Posterior vena cava (tissue), 2 donors: ENCODE results near the gene TRIM49D1. TPM values are rescaled to one million over a fixed set of nuclear protein-coding genes. Genes with fewer than 3 reads are reported as not detected.
A peak's percentile ranks its signal among the peaks of the same experiment; 100 is the strongest.
"Not testable (repeated sequence)": the region's sequence is repeated elsewhere in the genome, so short reads cannot be mapped to it uniquely, and the experiment has no call there.

ENCODE experiments used
- DNase-seq: peaks from one replicate; pipeline ENCODE4 v3.0.0-alpha.2; 2020; ENCODE audit warnings: low spot score
- intact Hi-C, 2 donors: fragments of 100-400 bp; cut with DNase I; formaldehyde crosslinking; loops; one replicate each; pipeline versions ENCODE4 v1.14.1 to v1.14.2; 2022 to 2023
- long read RNA-seq, 2 donors: library from polyadenylated mRNA; unstranded; transcript quantifications; one replicate each; pipeline ENCODE4 v2.0.0, GENCODE V29; 2020 to 2021
- total RNA-seq, 2 donors: library from RNA; stranded (reverse); fragmentation: NEBNext Ultra II Directional; extraction: Animal tissue kit (Norgen Biotek cat#: 25700); gene quantifications; one replicate each; pipeline ENCODE4 v1.2.1, GENCODE V29; 2021
- donor health status: DM: yes; HTN: yes; CAD: no.
- donor health status: DM: yes; HTN: yes; CAD: no.

Gene TRIM49D1, protein sequence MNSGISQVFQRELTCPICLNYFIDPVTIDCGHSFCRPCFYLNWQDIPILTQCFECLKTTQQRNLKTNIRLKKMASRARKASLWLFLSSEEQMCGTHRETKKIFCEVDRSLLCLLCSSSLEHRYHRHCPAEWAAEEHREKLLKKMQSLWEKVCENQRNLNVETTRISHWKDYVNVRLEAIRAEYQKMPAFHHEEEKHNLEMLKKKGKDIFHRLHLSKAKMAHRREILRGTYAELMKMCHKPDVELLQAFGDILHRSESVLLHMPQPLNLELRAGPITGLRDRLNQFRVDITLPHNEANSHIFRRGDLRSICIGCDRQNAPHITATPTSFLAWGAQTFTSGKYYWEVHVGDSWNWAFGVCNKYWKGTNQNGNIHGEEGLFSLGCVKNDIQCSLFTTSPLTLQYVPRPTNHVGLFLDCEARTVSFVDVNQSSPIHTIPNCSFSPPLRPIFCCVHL
- not detected for total RNA-seq
- long read RNA-seq, donor 1 = 0 reads
- long read RNA-seq, donor 2 = 0 reads

DNA sequence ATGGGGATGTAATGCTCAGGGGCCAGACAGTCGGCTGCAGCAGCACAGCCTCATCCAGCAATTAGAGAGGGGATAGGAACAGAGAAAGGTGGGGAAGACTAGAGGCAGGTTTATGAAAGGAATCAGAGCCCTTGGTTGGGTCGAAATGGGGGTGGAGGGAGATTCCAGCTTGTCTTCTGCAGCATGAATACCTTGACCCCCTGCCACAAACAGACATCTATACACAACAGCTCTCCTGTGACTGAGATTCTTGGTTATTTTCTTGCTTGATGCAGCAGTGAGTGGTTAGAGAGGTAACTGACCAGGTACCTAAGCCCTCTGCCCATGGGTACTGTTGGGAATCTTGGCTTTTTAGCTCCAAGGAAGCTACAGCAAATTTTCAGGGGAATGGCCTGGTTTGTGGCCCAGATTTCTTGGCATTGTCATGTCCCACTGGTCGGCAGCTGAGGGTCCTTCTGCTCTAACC is at the start of gene TRIM49D1:
TRIM49D1 (minus strand) TSS at position 51 of the 466 bp plus-strand sequence. CDS start 4,535 bp downstream, outside the sequence.
- intact Hi-C loops = no loop called here
- DNase-seq = peak; percentile 22

- DNase-seq = not testable (repeated sequence)
Measured at GRCh38 chr11:89965737-89966136, 43.7 kb upstream of the TRIM49D1 start, which contains the start of gene TRIM64. Gene TRIM64, plus strand, starts transcription at chr11:89966037. Its CDS starts 2,467 bp downstream, at chr11:89968504.

GRCh38 chr11:89960833-89961232 is 38.8 kb upstream of the TRIM49D1 start:
- intact Hi-C loops = not testable (repeated sequence)

More at GRCh38 chr11:89965737-89966136, 43.7 kb upstream of the TRIM49D1 start, which contains the start of gene TRIM64:
- intact Hi-C loops = not testable (repeated sequence)

GRCh38 chr11:89923764-89924163 is 1.7 kb upstream of the TRIM49D1 start, which contains the start of gene TRIM49D2:
Gene TRIM49D2, plus strand, starts transcription at chr11:89924064. Its CDS starts 2,698 bp downstream, at chr11:89926762.
- intact Hi-C loops, DNase-seq: not testable (repeated sequence)

More at GRCh38 chr11:89960833-89961232, 38.8 kb upstream of the TRIM49D1 start:
- DNase-seq = not testable (repeated sequence)

GRCh38 chr11:89900809-89901208 is 21.2 kb downstream of the TRIM49D1 start:
- intact Hi-C loops, DNase-seq: not testable (repeated sequence)

GRCh38 chr11:89893245-89893644 is 28.8 kb downstream of the TRIM49D1 start:
- intact Hi-C loops, DNase-seq: not testable (repeated sequence)

- intact Hi-C loops, DNase-seq: not testable (repeated sequence)
Measured at GRCh38 chr11:89877511-89877910, 44.5 kb downstream of the TRIM49D1 start.

DNA sequence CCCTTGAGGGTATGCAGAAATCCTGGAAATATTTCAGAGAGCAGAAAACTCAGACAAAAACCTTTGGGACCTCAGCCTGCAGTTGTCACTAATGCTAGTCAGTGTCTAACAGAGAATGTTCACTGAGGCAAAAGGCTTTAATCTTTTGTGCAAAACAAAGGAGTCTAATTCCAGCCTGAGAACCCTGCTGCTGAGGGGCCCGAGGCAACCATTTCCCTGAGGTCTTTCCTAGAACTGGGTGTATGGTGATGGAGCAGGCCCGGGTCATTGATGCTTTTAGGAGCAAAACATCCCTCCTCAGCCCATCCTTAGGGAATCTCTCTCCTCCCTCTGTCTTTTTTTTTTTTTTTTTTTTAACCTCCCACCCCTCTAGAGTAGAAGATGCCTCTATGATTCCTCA is 49.5 kb downstream of the TRIM49D1 start:
- intact Hi-C loops, DNase-seq: not testable (repeated sequence)

DNA sequence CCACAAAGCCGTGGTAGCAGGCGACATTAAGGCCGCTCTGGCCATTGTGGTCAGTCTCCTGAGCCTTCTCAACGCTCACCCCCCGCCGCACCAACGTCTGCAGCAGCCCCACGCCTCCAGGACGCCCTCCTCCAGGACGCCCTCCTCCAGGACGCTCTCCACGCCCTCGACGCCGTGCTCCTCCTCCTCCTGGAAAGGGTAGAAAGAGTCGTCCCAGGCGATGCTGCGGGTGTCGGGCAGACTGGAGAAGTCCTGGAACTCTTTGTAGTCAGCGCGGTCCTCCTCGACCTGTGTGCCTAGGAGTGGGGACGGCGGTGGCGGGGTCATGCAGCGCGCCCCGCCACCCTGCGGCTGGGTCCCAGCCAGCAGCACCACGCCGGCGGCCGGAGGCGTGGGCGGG is 56.8 kb downstream of the TRIM49D1 start:
- intact Hi-C loops, DNase-seq: not testable (repeated sequence)

DNA sequence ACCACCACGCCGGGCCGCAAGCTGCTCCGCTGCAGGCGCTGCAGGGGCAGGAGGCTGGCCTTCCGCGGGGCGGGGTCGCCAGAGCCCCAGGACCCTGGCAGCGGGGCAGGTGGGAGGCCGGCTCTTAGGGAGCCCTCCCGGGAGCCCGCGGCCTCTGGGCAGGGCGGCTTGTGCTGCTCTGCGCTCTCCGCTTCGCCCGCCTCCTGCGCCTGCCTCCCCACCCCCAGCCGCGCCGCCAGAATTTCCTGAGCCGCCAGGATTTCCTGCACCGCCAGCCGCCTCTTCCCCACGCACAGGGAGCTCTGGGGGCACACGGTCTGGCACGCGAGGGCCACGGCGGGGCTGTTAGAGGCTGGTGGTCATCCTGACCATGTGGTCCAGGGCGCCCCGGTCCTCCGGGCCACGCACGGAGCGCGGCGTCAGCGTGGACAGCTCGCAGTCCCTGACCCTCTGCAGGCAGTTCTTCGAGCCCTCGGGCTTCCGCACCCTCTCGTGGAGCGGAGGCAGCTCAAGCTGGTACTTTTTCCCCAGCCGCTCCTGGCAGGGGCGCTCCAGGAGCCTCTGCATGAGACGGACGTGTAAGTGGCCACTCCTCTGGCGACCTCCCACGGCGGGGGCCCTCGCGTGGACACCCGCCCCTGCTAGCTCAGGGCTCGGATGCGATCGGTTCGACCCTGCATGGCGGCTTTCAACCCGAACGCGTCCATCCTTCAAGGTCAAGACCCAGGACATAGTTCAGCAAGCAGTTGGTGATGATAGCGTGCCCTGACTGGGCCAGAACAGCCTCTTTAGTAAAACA is 57.9 kb downstream of the TRIM49D1 start:
- DNase-seq = peak; percentile 70
- intact Hi-C loops = not testable (repeated sequence)

Other genes with a start within 250 kb of the TRIM49D1 start
- not detected for gene TRIM77, start 211.9 kb downstream of the TRIM49D1 start, total RNA-seq
- not detected for gene TRIM49, start 113.7 kb downstream of the TRIM49D1 start, total RNA-seq
- gene TRIM64B, start 43.8 kb downstream of the TRIM49D1 start, total RNA-seq = not detected
- not detected for gene TRIM49D2, start 1.8 kb upstream of the TRIM49D1 start, total RNA-seq
- gene TRIM64, start 43.8 kb upstream of the TRIM49D1 start, total RNA-seq = not detected
- gene TRIM49C, start 108.9 kb upstream of the TRIM49D1 start, total RNA-seq = not detected
- gene UBTFL1, start 163.7 kb upstream of the TRIM49D1 start, total RNA-seq = not detected
- 1 to 10 TPM; 1.3 to 2.0 TPM for gene NAALAD2, start 212.4 kb upstream of the TRIM49D1 start, total RNA-seq